ENCODE data around the gene FAAP100. TPM values are rescaled to one million over a fixed set of nuclear protein-coding genes. Genes with fewer than 3 reads are reported as not detected.

Gene FAAP100
- total RNA-seq, 1 experiment from 2014 or later, result 34.0 TPM

- Histone ChIP-seq H3F3A (ENCODE audit: insufficient read depth, low read depth) (no peaks in the 10 kb centered on the region), H3K79me2 (ENCODE audit: low read depth) (no peaks in the 10 kb centered on the region), H3K4me2 (no peak overlapping the region), H4K20me1 (ENCODE audit: insufficient read depth) (no peaks in the 10 kb centered on the region), H3K4me3 (no peak overlapping the region), H3K4me1 (replicated peaks; ENCODE audit: insufficient read depth) (no peaks in the 10 kb centered on the region), H3K27ac (no peak overlapping the region), H2AFZ (no peak overlapping the region), H3K27me3 (ENCODE audit: insufficient read depth, low read depth) (no peaks in the 10 kb centered on the region), H3K9me2 (ENCODE audit: insufficient read depth) (no peaks in the 10 kb centered on the region), H3K36me3 (ENCODE audit: low read depth) (no peaks in the 10 kb centered on the region), H3K9me3 (ENCODE audit: insufficient read depth, low read depth) (no peaks in the 10 kb centered on the region)
- intact Hi-C loops (cut with micrococcal nuclease; ENCODE audit: unreplicated experiment), result no loop called here
- TF ChIP-seq EZH2 (IDR thresholded peaks at IDR 0.05; ENCODE audit: low read depth) (no peak), CTCF (conservative IDR thresholded peaks at IDR 0.05) (no peak)
- ChIA-PET CTCF (no interaction called here), POLR2A (ENCODE audit: unreplicated experiment) (no interaction called here)
- no peak for DNase-seq
- BruUV-seq (replicated peaks), result no TSS peak
Observed at GRCh38 chr17:81539961-81540675, 12.0 kb downstream of the FAAP100 start.

- intact Hi-C loops (cut with micrococcal nuclease; ENCODE audit: unreplicated experiment), result no loop called here
- H3K27ac ChIP-seq, result no peak overlapping the region
- no peaks in the 10 kb centered on the region for H4K20me1 ChIP-seq (ENCODE audit: insufficient read depth)
- H3K79me2 ChIP-seq (ENCODE audit: low read depth), result no peaks in the 10 kb centered on the region
- no peaks in the 10 kb centered on the region for H3K4me1 ChIP-seq (replicated peaks; ENCODE audit: insufficient read depth)
- no peak overlapping the region for H3K4me3 ChIP-seq
- POLR2A ChIA-PET (ENCODE audit: unreplicated experiment), result no interaction called here
- CTCF ChIA-PET, result no interaction called here
- DNase-seq, result no peak
- no TSS peak for BruUV-seq (replicated peaks)
- no peak overlapping the region for H3K4me2 ChIP-seq
- no peaks in the 10 kb centered on the region for H3K9me2 ChIP-seq (ENCODE audit: insufficient read depth)
- TF ChIP-seq EZH2 (IDR thresholded peaks at IDR 0.05; ENCODE audit: low read depth), result no peak
- TF ChIP-seq CTCF (conservative IDR thresholded peaks at IDR 0.05), result no peak
- H3K27me3 ChIP-seq (ENCODE audit: insufficient read depth, low read depth), result no peaks in the 10 kb centered on the region
- no peak overlapping the region for H2AFZ ChIP-seq
- H3K9me3 ChIP-seq (ENCODE audit: insufficient read depth, low read depth), result no peaks in the 10 kb centered on the region
- H3F3A ChIP-seq (ENCODE audit: insufficient read depth, low read depth), result no peaks in the 10 kb centered on the region
- no peaks in the 10 kb centered on the region for H3K36me3 ChIP-seq (ENCODE audit: low read depth)
Observed at GRCh38 chr17:81539571-81539900, 12.6 kb downstream of the FAAP100 start.

DNA sequence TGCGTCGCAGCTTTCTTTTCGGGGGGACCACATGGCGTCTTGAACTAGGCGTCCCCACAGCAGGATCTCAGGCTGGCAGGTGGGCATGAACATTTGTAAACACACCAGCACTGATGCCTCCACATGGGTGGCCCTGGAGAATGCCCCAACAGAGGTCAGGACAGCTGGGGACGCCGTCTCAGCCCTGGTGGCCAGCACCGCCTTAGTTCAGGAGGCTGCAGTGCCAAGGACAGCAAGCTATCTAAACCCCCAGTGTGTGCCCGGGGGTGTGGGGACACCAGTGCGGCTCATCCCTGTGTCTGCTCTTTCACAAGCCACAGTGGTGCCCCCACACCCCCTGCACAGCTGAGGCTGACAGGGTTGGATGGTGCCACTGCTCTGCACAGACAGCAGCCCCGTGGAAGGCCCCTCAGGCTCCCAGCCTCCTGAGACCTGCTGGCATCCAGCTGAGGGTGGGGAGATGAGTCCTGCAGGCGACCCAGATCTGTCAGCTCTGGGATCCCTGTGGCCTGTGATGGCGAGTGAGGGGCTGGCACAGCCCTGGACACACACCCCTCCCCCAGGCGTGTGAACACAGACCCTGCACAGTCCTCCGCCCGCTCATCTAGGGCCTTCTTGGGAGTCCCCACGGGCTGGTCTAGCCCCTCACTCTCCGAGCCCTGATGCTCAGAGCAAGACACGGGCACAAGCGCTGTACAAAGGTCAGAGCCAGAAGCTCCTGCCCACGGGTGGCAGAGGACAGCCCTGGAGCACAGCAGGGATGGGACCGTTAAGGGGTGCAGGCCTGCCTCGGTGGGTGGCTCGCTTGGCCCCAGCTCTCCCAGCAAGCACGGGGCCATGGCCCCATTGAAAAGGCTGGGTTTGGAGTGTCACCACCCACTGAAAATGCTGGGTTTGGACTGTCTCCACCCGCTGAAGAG is 13.2 kb downstream of the FAAP100 start:
- no peaks in the 10 kb centered on the region for H3K79me2 ChIP-seq (ENCODE audit: low read depth)
- H3F3A ChIP-seq (ENCODE audit: insufficient read depth, low read depth), result no peaks in the 10 kb centered on the region
- intact Hi-C loops (cut with micrococcal nuclease; ENCODE audit: unreplicated experiment), result no loop called here
- no peaks in the 10 kb centered on the region for H3K9me2 ChIP-seq (ENCODE audit: insufficient read depth)
- H3K36me3 ChIP-seq (ENCODE audit: low read depth), result no peaks in the 10 kb centered on the region
- no peak overlapping the region for H2AFZ ChIP-seq
- no peaks in the 10 kb centered on the region for H3K4me1 ChIP-seq (replicated peaks; ENCODE audit: insufficient read depth)
- H3K9me3 ChIP-seq (ENCODE audit: insufficient read depth, low read depth), result no peaks in the 10 kb centered on the region
- no peaks in the 10 kb centered on the region for H3K27me3 ChIP-seq (ENCODE audit: insufficient read depth, low read depth)
- H4K20me1 ChIP-seq (ENCODE audit: insufficient read depth), result no peaks in the 10 kb centered on the region
- ChIA-PET CTCF (no interaction called here), POLR2A (ENCODE audit: unreplicated experiment) (interaction anchor here (0.6 kb wide), 1 partner anchor 11 kb away, joined by 5 read pairs; no protein-coding TSS in a partner anchor)
- no peak overlapping the region for H3K27ac ChIP-seq
- H3K4me2 ChIP-seq, result no peak overlapping the region
- BruUV-seq (replicated peaks), result no TSS peak
- TF ChIP-seq CTCF (conservative IDR thresholded peaks at IDR 0.05), result no peak
- no peak for TF ChIP-seq EZH2 (IDR thresholded peaks at IDR 0.05; ENCODE audit: low read depth)
- DNase-seq, result no peak
- no peak overlapping the region for H3K4me3 ChIP-seq
